ENCODE data around the gene ASTN2.

Gene ASTN2

DNA sequence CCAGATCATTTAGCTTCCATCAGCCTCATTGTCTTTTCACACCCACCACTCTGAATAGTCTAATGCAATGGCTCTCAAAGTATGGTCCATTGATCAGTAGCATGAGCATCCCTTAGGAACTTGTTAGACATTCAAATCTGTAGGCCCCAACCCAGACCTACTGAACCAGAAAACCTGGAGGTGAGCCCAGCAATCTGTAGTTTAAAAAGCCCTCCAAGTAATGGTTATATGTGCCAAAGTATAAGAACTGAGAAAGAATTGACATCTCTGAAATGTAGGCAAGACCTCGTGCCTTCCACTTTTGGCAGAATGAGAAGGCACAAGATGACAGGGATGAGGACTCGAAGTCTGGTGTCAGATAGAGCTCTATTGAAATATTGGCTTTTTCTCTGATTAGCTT lies 460.1 kb downstream of the ASTN2 start:
- no peak for DNase-seq (ENCODE audit: low spot score)

DNA sequence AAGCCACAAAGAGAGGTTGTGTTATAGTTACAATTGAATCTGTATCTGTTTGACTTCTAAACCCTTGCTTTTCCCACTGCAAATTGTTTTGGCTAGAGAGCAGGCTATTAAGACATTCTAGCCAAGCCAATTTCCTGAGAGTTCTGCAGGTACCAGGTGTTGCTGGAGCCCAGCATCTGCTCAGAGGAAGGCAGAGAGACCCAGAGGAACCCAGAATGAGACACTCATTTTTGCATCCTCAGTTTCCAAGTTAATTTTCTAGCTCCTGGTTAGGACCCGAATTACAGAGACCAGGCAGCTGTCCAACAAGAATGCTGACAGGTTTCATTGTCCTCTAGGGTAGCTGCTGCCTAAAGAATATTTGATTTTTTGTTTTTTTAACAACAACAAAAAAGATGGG lies 461.6 kb downstream of the ASTN2 start:
- DNase-seq (ENCODE audit: low spot score), result no peak

DNA sequence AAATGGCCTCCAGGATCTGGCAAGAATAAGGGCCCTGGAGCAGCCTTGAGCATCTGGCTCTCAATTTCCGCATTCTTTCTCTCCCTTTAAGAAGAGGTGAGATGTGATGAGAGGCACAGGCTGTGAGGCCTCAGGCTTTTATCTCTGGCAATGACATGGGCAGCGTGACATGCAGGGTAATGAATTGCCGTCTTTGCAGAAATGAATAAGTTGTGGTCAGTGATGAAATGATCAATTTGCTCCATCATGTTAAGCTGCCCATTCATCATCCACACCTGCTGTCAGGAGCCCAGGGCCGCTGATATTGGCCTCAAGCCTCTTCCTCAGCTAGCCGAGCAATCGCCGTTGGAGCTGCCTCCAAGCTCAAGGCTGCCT lies 462.4 kb downstream of the ASTN2 start:
- DNase-seq (ENCODE audit: low spot score), result no peak

DNA sequence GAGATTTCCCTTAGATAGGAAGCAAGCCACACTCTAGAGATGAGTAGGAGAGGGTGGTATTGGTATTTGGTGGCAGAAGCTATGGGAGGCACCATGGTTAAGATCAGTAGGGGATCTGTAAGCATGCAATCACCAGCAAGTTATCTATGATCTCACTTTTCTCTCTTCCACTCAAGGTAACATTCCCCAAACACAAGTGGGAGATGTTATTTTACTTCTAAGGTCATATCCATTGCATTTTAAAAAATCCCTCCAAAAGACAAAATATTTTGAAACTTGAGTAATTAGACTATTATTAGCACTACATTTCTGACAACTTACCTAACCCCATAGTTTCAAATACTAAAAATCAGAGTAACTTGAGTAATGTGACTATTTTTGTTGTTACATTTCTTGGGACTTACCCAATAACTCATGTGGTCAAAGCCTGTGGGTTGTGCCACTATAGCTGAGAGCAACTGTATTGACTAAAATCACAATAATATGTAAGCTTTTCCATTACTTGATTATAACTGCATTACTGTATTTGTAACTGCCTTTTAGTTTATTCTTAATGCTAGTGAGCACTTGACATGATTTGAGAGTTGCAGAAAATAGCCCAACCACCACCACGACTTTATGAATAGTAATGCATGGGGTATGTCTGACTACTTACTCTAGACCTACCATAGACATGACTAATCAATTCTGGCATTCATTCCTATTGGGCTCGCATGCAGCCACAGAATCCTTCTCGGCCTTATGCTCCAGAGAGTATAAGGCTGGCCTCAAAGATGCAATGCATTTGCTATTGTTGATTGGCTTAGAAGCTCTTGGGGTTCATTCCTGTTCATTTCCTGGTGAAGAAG lies 463.0 kb downstream of the ASTN2 start:
- DNase-seq (ENCODE audit: low spot score), result peak; percentile 95

GRCh38 chr9:116945817-116946216 lies 469.0 kb downstream of the ASTN2 start:
- no peak for DNase-seq (ENCODE audit: low spot score)

DNA sequence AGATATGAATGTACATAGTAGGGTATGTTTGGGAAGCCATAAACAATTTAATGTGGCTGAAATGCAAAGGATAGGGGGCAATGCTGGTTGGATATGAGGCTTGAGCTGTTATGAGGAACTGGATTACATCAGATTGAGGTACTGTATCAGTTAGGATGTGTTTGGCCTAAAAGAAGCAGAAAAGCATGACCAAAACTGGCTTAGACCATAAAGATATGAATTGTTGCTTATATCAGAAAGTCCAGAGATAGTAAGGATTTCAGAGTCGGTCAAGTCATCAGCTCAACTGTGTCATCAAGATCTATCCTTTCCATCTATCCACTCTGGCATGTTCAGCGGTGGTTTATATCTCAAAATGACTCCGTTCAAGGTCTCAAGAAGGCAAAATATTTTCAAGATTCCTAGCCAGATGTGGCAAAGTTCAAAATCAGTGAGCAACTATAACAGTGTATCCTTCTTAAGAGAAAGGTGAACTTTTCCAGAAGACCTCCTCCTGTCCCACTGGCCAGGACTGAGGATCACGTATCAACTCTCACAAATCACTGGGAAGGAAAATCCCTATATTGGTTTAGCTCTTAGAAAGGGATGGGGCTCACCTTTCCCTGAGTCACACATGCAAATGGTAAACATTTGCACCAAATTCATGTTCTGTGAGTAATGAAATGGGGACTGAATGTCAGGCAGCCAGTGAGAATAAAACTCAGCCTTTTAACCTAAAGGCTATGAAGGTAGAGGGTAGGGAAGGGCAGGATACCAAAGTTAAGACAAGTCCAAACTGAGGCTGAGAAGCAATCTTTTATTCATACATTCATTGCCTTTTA lies 469.9 kb downstream of the ASTN2 start:
- no peak for DNase-seq (ENCODE audit: low spot score)

GRCh38 chr9:116943970-116944369 lies 470.9 kb downstream of the ASTN2 start:
- DNase-seq (ENCODE audit: low spot score), result no peak

- DNase-seq (ENCODE audit: low spot score), result no peak
These were observed 472.2 kb downstream of the ASTN2 start for GRCh38 chr9:116942593-116943061.

GRCh38 chr9:116941266-116941665 lies 473.6 kb downstream of the ASTN2 start:
- no peak for DNase-seq (ENCODE audit: low spot score)

GRCh38 chr9:116940614-116941215 lies 474.1 kb downstream of the ASTN2 start:
- DNase-seq (ENCODE audit: low spot score), result no peak

- DNase-seq (ENCODE audit: low spot score), result no peak
These were observed 475.2 kb downstream of the ASTN2 start for GRCh38 chr9:116939614-116940013.

DNA sequence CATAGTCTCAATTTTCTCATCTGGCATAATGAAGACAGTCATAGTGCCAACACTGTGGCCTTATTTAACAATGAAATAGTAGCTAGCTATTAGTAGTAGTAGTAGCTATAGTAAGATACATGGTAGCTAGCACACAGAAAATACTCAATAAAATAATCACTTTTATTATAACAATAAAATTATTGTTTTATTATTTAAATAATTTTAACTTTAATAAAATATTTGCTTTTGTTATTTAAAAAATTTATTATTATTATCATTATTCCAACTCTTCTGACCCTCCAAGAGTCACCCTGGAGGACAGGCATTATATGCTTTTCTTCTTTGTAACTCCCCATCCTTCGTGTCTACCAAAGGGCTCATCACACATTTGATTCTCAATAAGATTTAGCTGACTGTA lies 475.7 kb downstream of the ASTN2 start:
- no peak for DNase-seq (ENCODE audit: low spot score)

DNA sequence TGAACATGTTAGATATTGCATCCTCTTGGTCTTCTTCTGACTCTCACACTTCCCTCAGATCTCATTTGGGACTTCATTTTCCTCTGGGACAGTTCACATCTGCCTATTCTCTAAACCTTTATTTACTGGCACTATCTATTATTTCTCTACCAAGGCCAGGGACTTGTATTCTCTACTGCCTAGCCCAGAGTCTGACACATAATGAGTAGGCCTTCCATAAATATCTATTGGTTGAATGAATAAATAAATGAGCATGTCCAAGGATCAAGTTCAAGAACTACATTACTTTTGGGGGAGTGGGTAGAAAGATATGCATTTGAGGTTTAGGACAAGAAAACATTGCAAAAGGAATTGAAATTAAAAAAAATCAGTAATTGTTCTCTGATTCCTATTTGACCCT lies 477.5 kb downstream of the ASTN2 start:
- peak; percentile 6 for DNase-seq (ENCODE audit: low spot score)

DNA sequence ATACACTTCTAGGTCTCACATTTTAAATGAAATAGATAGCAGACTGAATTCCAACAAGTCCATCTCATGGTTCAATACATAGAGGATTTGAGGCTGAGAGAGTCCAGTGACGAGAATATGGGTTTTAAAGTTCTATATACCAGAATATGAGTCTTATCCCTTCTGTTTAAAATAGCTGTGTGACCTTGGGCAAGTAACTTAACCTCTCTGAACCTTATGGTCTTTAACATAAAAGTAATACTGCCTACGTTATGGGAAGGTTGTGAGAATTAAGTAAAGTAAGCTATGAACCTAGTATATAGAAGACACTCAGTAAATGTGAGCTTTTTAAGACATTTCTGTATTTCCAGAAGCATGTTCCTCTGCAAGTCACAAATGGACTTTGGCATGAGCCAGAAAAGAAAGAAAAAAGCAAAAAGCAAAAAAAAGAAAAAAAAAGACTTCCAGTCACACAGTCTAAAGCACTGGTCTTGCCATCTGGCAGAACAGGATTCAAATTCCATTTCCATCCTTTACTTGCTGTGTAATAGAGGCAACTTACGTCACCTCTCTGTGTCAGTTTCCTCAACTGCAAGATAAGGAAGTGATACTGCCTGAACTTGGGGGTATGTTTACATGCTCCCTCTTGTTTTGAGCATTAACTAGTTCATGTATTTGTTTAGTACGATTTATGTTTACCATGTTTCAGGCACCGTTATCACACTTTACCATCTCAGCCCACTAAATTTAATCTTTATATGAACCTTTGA lies 479.5 kb downstream of the ASTN2 start:
- DNase-seq (ENCODE audit: low spot score), result no peak

GRCh38 chr9:116934131-116934530 lies 480.7 kb downstream of the ASTN2 start:
- DNase-seq (ENCODE audit: low spot score), result no peak

DNA sequence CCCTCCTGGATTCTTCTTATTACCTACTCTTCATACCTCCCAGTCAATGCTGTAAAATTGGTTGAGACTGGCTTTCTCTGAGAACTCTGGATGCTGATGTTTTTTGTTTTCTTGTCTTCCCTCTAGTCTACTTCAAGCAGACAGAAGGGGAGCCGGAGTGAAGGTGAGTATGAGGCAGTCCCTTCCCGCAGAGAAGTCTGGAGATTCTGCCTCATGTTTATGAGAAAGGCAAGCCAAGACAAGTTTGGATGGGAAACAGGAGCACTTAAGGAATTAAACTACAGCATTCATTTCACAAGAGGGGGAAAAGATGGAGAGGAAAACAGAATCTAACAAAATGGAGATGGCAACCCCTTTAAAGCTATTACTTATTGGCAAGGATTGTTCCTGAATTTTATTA lies 481.6 kb downstream of the ASTN2 start:
- no peak for DNase-seq (ENCODE audit: low spot score)

- no peak for DNase-seq (ENCODE audit: low spot score)
These were observed 485.2 kb downstream of the ASTN2 start for GRCh38 chr9:116929621-116930020.

- DNase-seq (ENCODE audit: low spot score), result no peak
These were observed 486.0 kb downstream of the ASTN2 start for GRCh38 chr9:116928884-116929283.

DNA sequence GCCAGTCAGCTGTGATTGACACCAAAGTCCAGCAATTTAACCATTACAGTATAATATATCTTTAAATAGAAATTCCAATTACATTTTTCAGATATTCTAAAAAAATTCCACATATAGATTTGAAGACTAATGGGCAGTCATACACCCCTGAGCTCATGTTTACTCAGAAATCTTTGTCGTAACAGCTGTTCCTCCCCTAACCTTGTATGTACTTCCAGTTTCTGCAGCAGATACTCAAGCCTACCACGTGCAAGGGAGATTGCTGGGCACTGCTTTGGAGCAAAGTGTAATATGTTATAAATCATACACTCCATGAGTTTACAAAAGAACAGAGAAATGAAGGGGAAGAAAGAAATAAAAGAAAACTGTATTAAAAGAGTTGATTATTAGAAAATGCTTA lies 486.6 kb downstream of the ASTN2 start:
- no peak for DNase-seq (ENCODE audit: low spot score)

DNA sequence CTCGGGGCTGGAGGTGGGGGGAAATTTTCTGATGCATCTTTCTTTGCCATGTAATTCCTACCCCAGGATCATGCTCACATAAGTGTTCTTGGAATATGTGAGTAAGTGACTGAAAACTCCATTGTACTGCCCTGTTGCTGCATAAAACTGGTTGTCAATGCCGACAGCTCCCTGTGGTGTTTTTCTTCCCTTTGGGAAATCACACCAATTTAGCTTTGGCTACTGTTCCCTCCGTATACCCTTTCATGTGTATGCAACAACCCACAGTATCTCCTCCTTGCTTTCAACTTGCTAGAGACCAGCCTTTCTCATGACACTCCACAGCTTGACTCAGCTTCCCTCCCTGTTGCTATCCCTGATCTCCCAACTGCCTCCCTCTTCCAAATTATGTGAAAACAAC lies 487.1 kb downstream of the ASTN2 start:
- DNase-seq (ENCODE audit: low spot score), result no peak

- DNase-seq (ENCODE audit: low spot score), result no peak
These were observed 489.7 kb downstream of the ASTN2 start for GRCh38 chr9:116925121-116925520.

DNA sequence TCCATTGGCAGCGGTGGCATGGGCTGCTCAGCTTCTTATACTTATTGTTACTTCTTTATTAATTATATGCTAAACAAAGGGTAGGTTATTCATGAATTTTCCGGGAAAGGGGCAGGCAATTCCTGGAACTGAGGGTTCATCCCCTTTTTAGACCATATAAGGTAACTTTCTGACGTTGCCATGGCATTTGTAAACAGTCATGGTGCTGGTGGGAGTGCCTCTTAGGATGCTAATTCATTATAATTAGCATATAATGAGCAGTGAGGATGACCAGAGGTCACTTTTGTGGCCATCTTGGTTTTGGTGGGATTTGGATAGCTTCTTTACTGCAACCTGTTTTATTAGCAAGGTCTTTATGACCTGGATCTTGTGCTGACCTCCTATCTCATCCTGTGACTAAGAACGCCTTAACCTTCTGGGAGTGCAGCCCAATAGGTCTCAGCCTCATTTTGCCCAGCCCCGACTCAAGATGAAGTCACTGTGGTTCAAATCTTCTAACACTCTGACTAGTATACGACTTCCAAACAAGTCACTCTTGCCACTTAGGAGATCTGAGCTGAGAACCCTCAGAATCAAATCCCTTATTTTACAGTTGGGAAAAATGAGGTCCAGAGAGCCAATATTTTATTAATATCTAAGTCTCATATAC lies 490.3 kb downstream of the ASTN2 start:
- DNase-seq (ENCODE audit: low spot score), result no peak

Measured in AG08395 (cell line).